Right atrium auricular region (tissue), 2 donors: Measurements from ENCODE around the gene SLC15A3. TPM values are rescaled to one million over a fixed set of nuclear protein-coding genes. Genes with fewer than 3 reads are reported as not detected.

Experiments
- DNase-seq: peaks from one replicate; pipeline ENCODE4 v3.0.0-alpha.2; 2019; ENCODE audit warnings: low spot score
- H3K27ac ChIP-seq, 2 donors: fragments of 200-600 bp; sonication (generic); 1 replicate in 1 of 2; 2 replicates in 1 of 2; pipeline ENCODE4 v1.5.1; 2016 to 2019
- H3K27me3 ChIP-seq, 2 donors: fragments of 200-600 bp; sonication (generic); one replicate each; pipeline versions ENCODE4 v1.5.1 to v1.6.0; 2017 to 2019
- H3K36me3 ChIP-seq: fragments of 200-600 bp; sonication (generic); one replicate; pipeline ENCODE4 v1.5.1; 2016
- H3K4me1 ChIP-seq, 2 donors: fragments of 200-600 bp; sonication (generic); one replicate each; pipeline versions ENCODE4 v1.5.1 to v1.6.0; 2017 to 2019
- H3K4me3 ChIP-seq, 2 donors: fragments of 200-600 bp; sonication (generic); 1 replicate in 1 of 2; 2 replicates in 1 of 2; pipeline ENCODE4 v1.5.1; 2017 to 2019; ENCODE audit warnings: mild to moderate bottlenecking in 1 of 2, moderate library complexity in 1 of 2
- H3K9me3 ChIP-seq, 2 donors: fragments of 200-600 bp; sonication (generic); one replicate each; pipeline ENCODE4 v1.5.1; 2019
- total RNA-seq, 2 donors: library from RNA; depleted of rRNA; stranded (reverse); fragments of >200 nt; gene quantifications; one replicate each; pipeline ENCODE4 v1.1.0, GENCODE V29; 2016
- TF ChIP-seq, protein P1 (sequence below), 2 donors: fragments of 200-600 bp; sonication (generic); IDR thresholded peaks; one replicate each; pipeline ENCODE4 v1.5.1; 2019; ENCODE audit warnings: antibody characterized with exemption in 2 of 2

SLC15A3 gene
- total RNA-seq, 2 donors from 2014 or later = 12.9 to 17.5 TPM

DNA sequence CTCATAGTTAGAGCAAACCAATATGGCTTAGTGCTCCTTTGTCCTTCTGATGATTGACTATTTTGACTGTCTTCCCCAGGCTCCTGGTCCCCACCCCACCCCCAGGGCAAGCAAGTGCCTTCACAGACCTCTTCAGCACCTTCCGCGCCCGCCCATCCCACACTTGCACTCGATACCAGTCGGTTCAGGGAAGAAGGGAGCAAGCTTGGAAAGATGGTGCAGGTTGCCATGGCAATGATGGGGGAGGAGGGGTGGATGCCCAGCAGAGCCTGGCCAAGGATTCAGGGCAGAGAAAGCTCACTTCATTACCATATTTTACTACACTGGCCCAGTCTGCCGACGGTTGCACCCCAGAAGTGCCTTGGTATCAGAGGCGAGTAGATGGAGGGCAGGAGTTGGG is 25.5 kb downstream of the SLC15A3 start:
- TF ChIP-seq, protein P1, sequence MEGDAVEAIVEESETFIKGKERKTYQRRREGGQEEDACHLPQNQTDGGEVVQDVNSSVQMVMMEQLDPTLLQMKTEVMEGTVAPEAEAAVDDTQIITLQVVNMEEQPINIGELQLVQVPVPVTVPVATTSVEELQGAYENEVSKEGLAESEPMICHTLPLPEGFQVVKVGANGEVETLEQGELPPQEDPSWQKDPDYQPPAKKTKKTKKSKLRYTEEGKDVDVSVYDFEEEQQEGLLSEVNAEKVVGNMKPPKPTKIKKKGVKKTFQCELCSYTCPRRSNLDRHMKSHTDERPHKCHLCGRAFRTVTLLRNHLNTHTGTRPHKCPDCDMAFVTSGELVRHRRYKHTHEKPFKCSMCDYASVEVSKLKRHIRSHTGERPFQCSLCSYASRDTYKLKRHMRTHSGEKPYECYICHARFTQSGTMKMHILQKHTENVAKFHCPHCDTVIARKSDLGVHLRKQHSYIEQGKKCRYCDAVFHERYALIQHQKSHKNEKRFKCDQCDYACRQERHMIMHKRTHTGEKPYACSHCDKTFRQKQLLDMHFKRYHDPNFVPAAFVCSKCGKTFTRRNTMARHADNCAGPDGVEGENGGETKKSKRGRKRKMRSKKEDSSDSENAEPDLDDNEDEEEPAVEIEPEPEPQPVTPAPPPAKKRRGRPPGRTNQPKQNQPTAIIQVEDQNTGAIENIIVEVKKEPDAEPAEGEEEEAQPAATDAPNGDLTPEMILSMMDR (IDR thresholded peaks at IDR 0.05) = no peak
- no peaks in the 10 kb centered on the region for H3K9me3 ChIP-seq
- DNase-seq = no peak

DNA sequence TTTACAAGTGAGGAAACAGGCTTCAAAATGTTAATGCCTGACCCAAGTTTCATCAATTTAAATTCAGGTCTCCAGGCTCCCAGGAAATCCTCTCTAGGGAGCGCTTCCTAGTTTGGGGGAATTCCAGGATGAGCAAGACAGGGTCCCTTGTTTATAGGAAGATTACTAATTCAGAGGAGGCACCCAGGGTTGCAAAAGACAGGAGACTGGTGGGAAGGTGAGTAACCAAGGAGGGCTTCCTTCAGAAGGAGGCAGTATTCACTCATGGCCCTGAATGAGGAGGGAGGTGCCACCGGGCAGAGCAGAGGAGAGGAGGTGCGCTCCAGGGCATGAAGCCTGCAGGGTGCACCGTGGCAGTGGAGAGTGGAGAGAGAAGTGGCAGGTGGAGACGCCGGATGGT is 26.1 kb downstream of the SLC15A3 start:
- Histone ChIP-seq H3K36me3 (peaks cover 23% of the 10 kb centered on the region), H3K4me1 (peaks cover 0 to 23% of the 10 kb centered on the region in 2 donors), H3K27ac (no peak overlapping the region), H3K27me3 (peaks cover 0 to 5% of the 10 kb centered on the region in 2 donors), H3K4me3 (no peak overlapping the region), H3K9me3 (no peaks in the 10 kb centered on the region)
- TF ChIP-seq, protein P1 (IDR thresholded peaks at IDR 0.05) = no peak
- no peak for DNase-seq

More for the DNA sequence above, 25.5 kb downstream of the SLC15A3 start:
- Histone ChIP-seq H3K27ac (no peak overlapping the region), H3K27me3 (peaks cover 0 to 5% of the 10 kb centered on the region in 2 donors), H3K4me3 (no peak overlapping the region), H3K4me1 (peaks cover 0 to 23% of the 10 kb centered on the region in 2 donors), H3K36me3 (peaks cover 16% of the 10 kb centered on the region)

DNA sequence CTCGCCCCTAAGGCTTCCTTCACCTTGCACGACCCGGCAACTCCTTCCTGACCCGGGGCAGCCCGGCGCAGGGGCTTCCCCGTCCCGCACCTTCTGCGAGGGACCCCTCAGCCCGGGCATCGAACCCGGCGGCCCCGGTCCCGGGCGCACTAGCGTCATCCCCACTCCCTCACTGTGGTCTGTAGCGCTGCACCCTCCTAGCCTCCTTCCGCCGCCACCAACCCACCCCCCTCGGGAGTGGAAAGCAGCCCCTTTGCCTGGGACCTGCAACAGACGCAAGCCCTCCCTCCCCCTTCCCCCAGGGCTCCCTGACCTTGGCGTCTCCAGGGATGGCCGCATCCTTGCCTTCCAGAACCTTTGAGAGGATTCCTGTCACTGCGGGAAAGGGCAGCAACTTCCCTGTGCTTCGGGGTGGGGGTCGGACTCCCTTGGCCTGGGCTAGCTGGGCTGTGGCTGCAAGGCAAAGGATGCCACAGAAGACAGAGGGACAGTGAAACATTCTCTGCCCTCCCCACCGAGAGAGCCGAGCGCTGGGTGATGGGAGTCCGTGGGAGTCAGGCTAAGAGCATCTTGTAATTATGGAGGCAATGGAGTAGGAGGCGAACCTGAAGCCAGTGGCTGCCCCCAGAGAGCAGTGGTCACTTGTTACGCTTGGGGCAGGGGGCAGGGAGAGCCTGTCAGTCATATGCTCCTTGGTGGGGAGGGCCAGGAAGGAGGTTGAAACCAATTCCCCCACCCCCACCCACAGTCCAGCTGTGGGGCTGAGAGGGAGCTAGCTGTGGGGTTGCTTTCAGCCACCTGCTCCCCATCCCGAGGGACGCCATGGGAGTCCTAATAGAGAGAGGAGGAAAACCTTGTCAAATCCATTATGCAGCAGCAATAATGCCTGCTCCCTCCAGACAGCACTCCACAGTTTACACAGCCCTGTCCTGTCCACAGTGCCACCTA is 26.8 kb downstream of the SLC15A3 start:
- no peak for DNase-seq
- Histone ChIP-seq H3K4me3 (peak overlapping the region; percentile 54 to 78), H3K27me3 (peaks cover 0 to 5% of the 10 kb centered on the region in 2 donors), H3K27ac (peak overlapping the region in 1 of 2 donors; percentile 66), H3K9me3 (no peaks in the 10 kb centered on the region), H3K36me3 (peaks cover 30% of the 10 kb centered on the region), H3K4me1 (peaks cover 0 to 24% of the 10 kb centered on the region in 2 donors)
- TF ChIP-seq, protein P1 (IDR thresholded peaks at IDR 0.05) = no peak

DNA sequence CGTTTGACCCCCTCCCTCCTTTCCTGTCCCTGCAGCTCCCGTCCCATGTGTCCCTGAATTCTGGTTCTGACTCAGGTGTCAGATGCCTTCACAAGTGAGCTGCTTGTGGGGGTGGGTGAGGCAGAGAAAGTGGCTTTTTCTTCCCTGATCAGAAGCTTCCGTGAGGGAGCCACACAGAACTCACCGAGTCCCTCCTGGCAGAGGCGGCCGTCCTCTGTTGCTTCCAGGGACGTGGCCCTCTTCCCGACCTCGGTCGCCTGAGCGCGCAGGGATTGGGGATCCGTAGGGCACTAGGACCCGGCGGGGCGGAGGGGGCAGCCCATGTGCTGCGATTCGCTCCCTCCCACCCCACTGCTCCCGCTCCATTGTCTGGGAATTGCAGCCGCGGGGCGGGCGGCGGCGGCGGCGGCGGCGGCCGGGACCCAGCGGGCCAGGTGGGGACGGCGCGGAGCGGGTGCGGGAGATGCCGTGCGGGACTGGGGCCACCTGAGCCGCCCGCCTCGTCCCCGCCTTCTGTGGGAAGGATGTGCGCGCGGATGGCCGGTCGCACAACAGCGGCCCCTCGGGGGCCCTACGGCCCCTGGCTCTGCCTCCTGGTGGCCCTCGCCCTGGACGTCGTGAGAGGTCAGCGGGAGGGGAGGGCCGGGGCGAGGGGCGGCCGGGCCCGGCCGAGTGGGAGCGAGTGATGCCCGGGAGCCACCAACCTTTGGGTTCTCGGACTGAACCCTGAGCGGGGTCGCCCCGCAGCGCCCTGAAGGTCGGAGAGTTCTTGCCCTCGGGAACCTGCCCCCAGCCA is 27.7 kb downstream of the SLC15A3 start, which contains the start of gene TMEM132A:
TMEM132A (plus strand) TSS at position 351 of the 796 bp plus-strand sequence; CDS start at position 525, 174 bp downstream.
- Histone ChIP-seq H3K27ac (peak within 1 kb of the TSS in 1 of 2 donors; percentile 66), H3K4me3 (peak within 1 kb of the TSS; percentile 54 to 78), H3K27me3 (peaks cover 0 to 5% of the 10 kb centered on the region in 2 donors), H3K9me3 (no peaks in the 10 kb centered on the region), H3K4me1 (peaks cover 0 to 33% of the 10 kb centered on the region in 2 donors), H3K36me3 (peaks cover 38% of the 10 kb centered on the region)
- TF ChIP-seq, protein P1 (IDR thresholded peaks at IDR 0.05) = no peak
- DNase-seq = no peak

DNA sequence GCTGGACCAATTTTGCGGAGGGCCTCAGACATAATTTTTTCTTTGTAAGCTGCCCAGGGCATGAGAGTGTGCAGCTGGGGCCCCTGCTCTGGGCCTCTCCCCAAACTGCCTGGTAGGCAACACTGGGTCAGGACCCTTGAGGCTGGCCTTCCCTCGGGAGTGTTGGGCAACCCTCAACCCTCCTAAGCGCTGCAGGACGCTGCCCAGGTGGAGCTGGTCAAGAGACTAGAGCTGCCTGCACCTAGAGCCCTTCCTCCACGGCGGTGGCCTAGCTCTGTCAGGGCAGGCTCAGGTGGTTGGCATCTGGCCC is 28.2 kb downstream of the SLC15A3 start:
- H3K36me3 ChIP-seq = peaks cover 38% of the 10 kb centered on the region
- DNase-seq = no peak
- H3K9me3 ChIP-seq = no peaks in the 10 kb centered on the region
- peaks cover 0 to 38% of the 10 kb centered on the region in 2 donors for H3K4me1 ChIP-seq
- H3K27ac ChIP-seq = peak overlapping the region in 1 of 2 donors; percentile 66
- H3K4me3 ChIP-seq = peak overlapping the region; percentile 54 to 78
- peaks cover 0 to 5% of the 10 kb centered on the region in 2 donors for H3K27me3 ChIP-seq
- TF ChIP-seq, protein P1 (IDR thresholded peaks at IDR 0.05) = no peak
